GM23338 (cell line): ENCODE data around the gene RGCC. TPM values are rescaled to one million over a fixed set of nuclear protein-coding genes. Genes with fewer than 3 reads are reported as not detected.

Experiments
- ATAC-seq: fragments of 200-7000 bp; cut with Tn5 transposase; 3 replicates; pipeline ENCODE4 v1.9.1; 2020
- DNase-seq: peaks from one replicate; pipeline ENCODE4 v3.0.0-alpha.2; 2015; ENCODE audit warnings: low spot score
- H2AFZ ChIP-seq: fragments of 200-600 bp; sonication (generic); 2 replicates; pipeline ENCODE4 v1.8.0; 2016; ENCODE audit warnings: antibody characterized with exemption, mild to moderate bottlenecking, moderate library complexity
- H3F3A ChIP-seq: fragments of 200-600 bp; sonication (generic); replicated peaks from 2 replicates; pipeline ENCODE4 v1.8.0; 2017; ENCODE audit warnings: antibody characterized with exemption, mixed run types, low read depth
- H3K27ac ChIP-seq: fragments of 200-600 bp; sonication (generic); 2 replicates; pipeline ENCODE4 v1.6.1; 2016; ENCODE audit warnings: low read depth
- H3K27me3 ChIP-seq: fragments of 200-600 bp; sonication (generic); 2 replicates; pipeline ENCODE4 v1.8.0; 2016; ENCODE audit warnings: mild to moderate bottlenecking, mixed run types, moderate library complexity; ENCODE audit not compliant: insufficient read depth
- H3K36me3 ChIP-seq: fragments of 200-600 bp; sonication (generic); 2 replicates; pipeline ENCODE4 v1.8.0; 2016; ENCODE audit warnings: mild to moderate bottlenecking; ENCODE audit not compliant: insufficient read depth
- H3K4me1 ChIP-seq: fragments of 200-600 bp; sonication (generic); 2 replicates; pipeline ENCODE4 v1.8.0; 2016; ENCODE audit warnings: mild to moderate bottlenecking, moderate library complexity; ENCODE audit not compliant: insufficient read depth
- H3K4me2 ChIP-seq: fragments of 200-600 bp; sonication (generic); 2 replicates; pipeline ENCODE4 v1.7.1; 2017; ENCODE audit warnings: mixed run types
- H3K4me3 ChIP-seq: fragments of 200-600 bp; sonication (generic); 2 replicates; pipeline ENCODE4 v1.6.1; 2016; ENCODE audit warnings: mixed run types
- H3K79me2 ChIP-seq: fragments of 200-600 bp; sonication (generic); replicated peaks from 2 replicates; pipeline ENCODE4 v1.8.0; 2017; ENCODE audit warnings: mild to moderate bottlenecking; ENCODE audit not compliant: insufficient read depth
- H3K9me2 ChIP-seq: fragments of 200-600 bp; sonication (generic); 2 replicates; pipeline ENCODE4 v1.8.0; 2017; ENCODE audit not compliant: insufficient read depth
- H4K20me1 ChIP-seq: fragments of 200-600 bp; sonication (generic); replicated peaks from 2 replicates; pipeline ENCODE4 v1.8.0; 2017; ENCODE audit warnings: mild to moderate bottlenecking; ENCODE audit not compliant: insufficient read depth
- H3K27ac Mint-ChIP-seq: 2 replicates; pipeline ENCODE4 v1.8.0; 2020; ENCODE audit warnings: inconsistent platforms, mild to moderate bottlenecking, moderate library complexity, mixed read lengths
- H3K27me3 Mint-ChIP-seq: 3 replicates; pipeline ENCODE4 v1.8.0; 2022; ENCODE audit warnings: low read depth, mild to moderate bottlenecking, moderate library complexity, mixed read lengths, inconsistent platforms; ENCODE audit not compliant: insufficient read depth, poor library complexity
- H3K36me3 Mint-ChIP-seq: 3 replicates; pipeline ENCODE4 v1.8.0; 2021; ENCODE audit warnings: low read depth, mild to moderate bottlenecking, inconsistent platforms, moderate library complexity, mixed read lengths
- H3K4me1 Mint-ChIP-seq: 3 replicates; pipeline ENCODE4 v1.8.0; 2020; ENCODE audit warnings: mild to moderate bottlenecking, inconsistent platforms, mixed read lengths
- H3K4me3 Mint-ChIP-seq: 3 replicates; pipeline ENCODE4 v1.8.0; 2021; ENCODE audit warnings: moderate library complexity, mild to moderate bottlenecking, inconsistent platforms, mixed read lengths
- H3K9me3 Mint-ChIP-seq: 3 replicates; pipeline ENCODE4 v1.8.0; 2020; ENCODE audit warnings: moderate library complexity, mild to moderate bottlenecking, inconsistent platforms, mixed read lengths
- EZH2 ChIP-seq: fragments of 200-600 bp; sonication (generic); IDR thresholded peaks from one replicate; pipeline ENCODE4 v1.8.0; 2017; ENCODE audit warnings: antibody characterized with exemption, mild to moderate bottlenecking, low read depth; ENCODE audit not compliant: unreplicated experiment
- EZH2phosphoT487 ChIP-seq: fragments of 200-600 bp; sonication (generic); IDR thresholded peaks from one replicate; pipeline ENCODE4 v1.8.1; 2018; ENCODE audit warnings: antibody characterized with exemption; ENCODE audit not compliant: unreplicated experiment
- JUNB ChIP-seq: IDR thresholded peaks from one replicate; pipeline ENCODE4 v1.6.1; 2016; ENCODE audit warnings: antibody characterized with exemption; ENCODE audit not compliant: unreplicated experiment
- NANOG ChIP-seq: IDR thresholded peaks from 2 replicates; pipeline ENCODE4 v1.6.1; 2016; ENCODE audit warnings: antibody characterized with exemption, borderline replicate concordance
- POLR2AphosphoS5 ChIP-seq: IDR thresholded peaks from 2 replicates; pipeline ENCODE4 v1.6.1; 2016; ENCODE audit warnings: antibody characterized with exemption, low read depth
- STAT1 ChIP-seq: IDR thresholded peaks from one replicate; pipeline ENCODE4 v1.6.1; 2016; ENCODE audit warnings: antibody characterized with exemption; ENCODE audit not compliant: unreplicated experiment
- ZNF114 ChIP-seq: fragments of 250-450 bp; sonication (Bioruptor Pico); IDR thresholded peaks from 2 replicates; pipeline ENCODE4 v1.5.0; 2020; ENCODE audit warnings: mild to moderate bottlenecking, moderate library complexity
- ZNF331 ChIP-seq: fragments of 250-450 bp; sonication (Bioruptor Pico); IDR thresholded peaks from 2 replicates; pipeline ENCODE4 v1.5.0; 2020; ENCODE audit warnings: low read depth, mild to moderate bottlenecking, moderate library complexity
- polyA plus RNA-seq: library from polyadenylated mRNA; unstranded; fragments of >200 nt; fragmentation: Nextera tagmentation; extraction: Ambion mirVana; gene quantifications from 2 replicates; pipeline ENCODE4 v1.2.1, GENCODE V29; 2016
- total RNA-seq: library from RNA; depleted of rRNA; stranded (reverse); fragments of >200 nt; shearing (Covaris generic); gene quantifications from 2 replicates; pipeline ENCODE4 v1.2.3, GENCODE V29; 2014
- TF ChIP-seq, protein P1 (sequence below): IDR thresholded peaks from one replicate; pipeline ENCODE4 v1.6.1; 2018; ENCODE audit warnings: antibody characterized with exemption; ENCODE audit not compliant: unreplicated experiment
- TF ChIP-seq, protein P2 (sequence below): fragments of 250-450 bp; sonication (Bioruptor Pico); IDR thresholded peaks from 2 replicates; pipeline ENCODE4 v1.5.0; 2020; ENCODE audit warnings: mild to moderate bottlenecking, moderate library complexity

RGCC gene
- total and polyA plus RNA-seq, 2 experiments from 2014 or later: 0.65 to 0.66 TPM

DNA sequence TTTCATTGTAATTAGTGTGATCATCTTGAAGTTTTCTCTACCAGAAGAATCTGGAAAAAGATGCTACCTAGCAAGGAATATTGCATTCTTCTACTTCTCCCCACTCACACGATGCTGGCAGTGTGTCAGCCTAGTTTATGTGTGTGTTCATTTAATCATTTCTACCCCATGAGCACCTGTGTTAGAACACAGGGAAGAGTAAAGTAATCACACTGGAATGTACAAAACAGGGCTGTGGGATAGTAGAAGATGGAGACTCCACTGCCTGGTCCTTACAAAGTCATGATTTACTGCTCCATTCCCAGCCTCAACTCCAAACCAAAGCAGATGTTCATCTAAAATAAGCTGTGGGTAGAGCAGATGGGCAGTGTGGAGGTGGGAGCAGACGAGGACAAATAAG is 47.7 kb upstream of the RGCC start:
- no peaks in the 10 kb centered on the region for H3K36me3 Mint-ChIP-seq
- Histone ChIP-seq H2AFZ (no peak overlapping the region), H3K79me2 (no peaks in the 10 kb centered on the region), H3K27me3 (no peaks in the 10 kb centered on the region), H3K27ac (no peak overlapping the region), H3K4me3 (no peak overlapping the region), H3F3A (no peaks in the 10 kb centered on the region), H3K36me3 (no peaks in the 10 kb centered on the region), H4K20me1 (no peaks in the 10 kb centered on the region), H3K4me2 (no peak overlapping the region), H3K9me2 (no peaks in the 10 kb centered on the region), H3K4me1 (no peaks in the 10 kb centered on the region)
- no peaks in the 10 kb centered on the region for H3K9me3 Mint-ChIP-seq
- H3K27ac Mint-ChIP-seq: no peak overlapping the region
- no peaks in the 10 kb centered on the region for H3K27me3 Mint-ChIP-seq
- DNase-seq (no peak), ATAC-seq (no peak)
- no peak overlapping the region for H3K4me3 Mint-ChIP-seq
- no peak for TF ChIP-seq POLR2AphosphoS5
- TF ChIP-seq, protein P1, sequence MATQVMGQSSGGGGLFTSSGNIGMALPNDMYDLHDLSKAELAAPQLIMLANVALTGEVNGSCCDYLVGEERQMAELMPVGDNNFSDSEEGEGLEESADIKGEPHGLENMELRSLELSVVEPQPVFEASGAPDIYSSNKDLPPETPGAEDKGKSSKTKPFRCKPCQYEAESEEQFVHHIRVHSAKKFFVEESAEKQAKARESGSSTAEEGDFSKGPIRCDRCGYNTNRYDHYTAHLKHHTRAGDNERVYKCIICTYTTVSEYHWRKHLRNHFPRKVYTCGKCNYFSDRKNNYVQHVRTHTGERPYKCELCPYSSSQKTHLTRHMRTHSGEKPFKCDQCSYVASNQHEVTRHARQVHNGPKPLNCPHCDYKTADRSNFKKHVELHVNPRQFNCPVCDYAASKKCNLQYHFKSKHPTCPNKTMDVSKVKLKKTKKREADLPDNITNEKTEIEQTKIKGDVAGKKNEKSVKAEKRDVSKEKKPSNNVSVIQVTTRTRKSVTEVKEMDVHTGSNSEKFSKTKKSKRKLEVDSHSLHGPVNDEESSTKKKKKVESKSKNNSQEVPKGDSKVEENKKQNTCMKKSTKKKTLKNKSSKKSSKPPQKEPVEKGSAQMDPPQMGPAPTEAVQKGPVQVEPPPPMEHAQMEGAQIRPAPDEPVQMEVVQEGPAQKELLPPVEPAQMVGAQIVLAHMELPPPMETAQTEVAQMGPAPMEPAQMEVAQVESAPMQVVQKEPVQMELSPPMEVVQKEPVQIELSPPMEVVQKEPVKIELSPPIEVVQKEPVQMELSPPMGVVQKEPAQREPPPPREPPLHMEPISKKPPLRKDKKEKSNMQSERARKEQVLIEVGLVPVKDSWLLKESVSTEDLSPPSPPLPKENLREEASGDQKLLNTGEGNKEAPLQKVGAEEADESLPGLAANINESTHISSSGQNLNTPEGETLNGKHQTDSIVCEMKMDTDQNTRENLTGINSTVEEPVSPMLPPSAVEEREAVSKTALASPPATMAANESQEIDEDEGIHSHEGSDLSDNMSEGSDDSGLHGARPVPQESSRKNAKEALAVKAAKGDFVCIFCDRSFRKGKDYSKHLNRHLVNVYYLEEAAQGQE: no peak
- no peak for TF ChIP-seq ZNF114 (CRISPR knock-in tag)
- TF ChIP-seq, protein P2, sequence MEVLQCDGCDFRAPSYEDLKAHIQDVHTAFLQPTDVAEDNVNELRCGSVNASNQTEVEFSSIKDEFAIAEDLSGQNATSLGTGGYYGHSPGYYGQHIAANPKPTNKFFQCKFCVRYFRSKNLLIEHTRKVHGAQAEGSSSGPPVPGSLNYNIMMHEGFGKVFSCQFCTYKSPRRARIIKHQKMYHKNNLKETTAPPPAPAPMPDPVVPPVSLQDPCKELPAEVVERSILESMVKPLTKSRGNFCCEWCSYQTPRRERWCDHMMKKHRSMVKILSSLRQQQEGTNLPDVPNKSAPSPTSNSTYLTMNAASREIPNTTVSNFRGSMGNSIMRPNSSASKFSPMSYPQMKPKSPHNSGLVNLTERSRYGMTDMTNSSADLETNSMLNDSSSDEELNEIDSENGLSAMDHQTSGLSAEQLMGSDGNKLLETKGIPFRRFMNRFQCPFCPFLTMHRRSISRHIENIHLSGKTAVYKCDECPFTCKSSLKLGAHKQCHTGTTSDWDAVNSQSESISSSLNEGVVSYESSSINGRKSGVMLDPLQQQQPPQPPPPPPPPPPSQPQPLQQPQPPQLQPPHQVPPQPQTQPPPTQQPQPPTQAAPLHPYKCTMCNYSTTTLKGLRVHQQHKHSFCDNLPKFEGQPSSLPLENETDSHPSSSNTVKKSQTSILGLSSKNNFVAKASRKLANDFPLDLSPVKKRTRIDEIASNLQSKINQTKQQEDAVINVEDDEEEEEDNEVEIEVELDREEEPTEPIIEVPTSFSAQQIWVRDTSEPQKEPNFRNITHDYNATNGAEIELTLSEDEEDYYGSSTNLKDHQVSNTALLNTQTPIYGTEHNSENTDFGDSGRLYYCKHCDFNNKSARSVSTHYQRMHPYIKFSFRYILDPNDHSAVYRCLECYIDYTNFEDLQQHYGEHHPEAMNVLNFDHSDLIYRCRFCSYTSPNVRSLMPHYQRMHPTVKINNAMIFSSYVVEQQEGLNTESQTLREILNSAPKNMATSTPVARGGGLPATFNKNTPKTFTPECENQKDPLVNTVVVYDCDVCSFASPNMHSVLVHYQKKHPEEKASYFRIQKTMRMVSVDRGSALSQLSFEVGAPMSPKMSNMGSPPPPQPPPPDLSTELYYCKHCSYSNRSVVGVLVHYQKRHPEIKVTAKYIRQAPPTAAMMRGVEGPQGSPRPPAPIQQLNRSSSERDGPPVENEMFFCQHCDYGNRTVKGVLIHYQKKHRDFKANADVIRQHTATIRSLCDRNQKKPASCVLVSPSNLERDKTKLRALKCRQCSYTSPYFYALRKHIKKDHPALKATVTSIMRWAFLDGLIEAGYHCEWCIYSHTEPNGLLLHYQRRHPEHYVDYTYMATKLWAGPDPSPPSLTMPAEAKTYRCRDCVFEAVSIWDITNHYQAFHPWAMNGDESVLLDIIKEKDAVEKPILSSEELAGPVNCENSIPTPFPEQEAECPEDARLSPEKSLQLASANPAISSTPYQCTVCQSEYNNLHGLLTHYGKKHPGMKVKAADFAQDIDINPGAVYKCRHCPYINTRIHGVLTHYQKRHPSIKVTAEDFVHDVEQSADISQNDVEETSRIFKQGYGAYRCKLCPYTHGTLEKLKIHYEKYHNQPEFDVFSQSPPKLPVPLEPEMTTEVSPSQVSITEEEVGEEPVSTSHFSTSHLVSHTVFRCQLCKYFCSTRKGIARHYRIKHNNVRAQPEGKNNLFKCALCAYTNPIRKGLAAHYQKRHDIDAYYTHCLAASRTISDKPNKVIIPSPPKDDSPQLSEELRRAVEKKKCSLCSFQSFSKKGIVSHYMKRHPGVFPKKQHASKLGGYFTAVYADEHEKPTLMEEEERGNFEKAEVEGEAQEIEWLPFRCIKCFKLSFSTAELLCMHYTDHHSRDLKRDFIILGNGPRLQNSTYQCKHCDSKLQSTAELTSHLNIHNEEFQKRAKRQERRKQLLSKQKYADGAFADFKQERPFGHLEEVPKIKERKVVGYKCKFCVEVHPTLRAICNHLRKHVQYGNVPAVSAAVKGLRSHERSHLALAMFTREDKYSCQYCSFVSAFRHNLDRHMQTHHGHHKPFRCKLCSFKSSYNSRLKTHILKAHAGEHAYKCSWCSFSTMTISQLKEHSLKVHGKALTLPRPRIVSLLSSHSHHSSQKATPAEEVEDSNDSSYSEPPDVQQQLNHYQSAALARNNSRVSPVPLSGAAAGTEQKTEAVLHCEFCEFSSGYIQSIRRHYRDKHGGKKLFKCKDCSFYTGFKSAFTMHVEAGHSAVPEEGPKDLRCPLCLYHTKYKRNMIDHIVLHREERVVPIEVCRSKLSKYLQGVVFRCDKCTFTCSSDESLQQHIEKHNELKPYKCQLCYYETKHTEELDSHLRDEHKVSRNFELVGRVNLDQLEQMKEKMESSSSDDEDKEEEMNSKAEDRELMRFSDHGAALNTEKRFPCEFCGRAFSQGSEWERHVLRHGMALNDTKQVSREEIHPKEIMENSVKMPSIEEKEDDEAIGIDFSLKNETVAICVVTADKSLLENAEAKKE: no peak
- TF ChIP-seq EZH2phosphoT487: no peak
- TF ChIP-seq NANOG: no peak
- TF ChIP-seq JUNB: no peak
- TF ChIP-seq STAT1: no peak
- no peak for TF ChIP-seq ZNF331 (CRISPR knock-in tag)
- TF ChIP-seq EZH2: no peak
- H3K4me1 Mint-ChIP-seq: peaks cover 4% of the 10 kb centered on the region; the same call in 1 of the 3 replicates
